Embryonic facial prominence (tissue), 1 donor: ENCODE measurements around the gene KLC1.

Experiments used
- DNase-seq: peaks from one replicate; pipeline ENCODE4 v3.0.0-alpha.2; 2016; ENCODE audit errors: extremely low spot score

Gene KLC1

DNA sequence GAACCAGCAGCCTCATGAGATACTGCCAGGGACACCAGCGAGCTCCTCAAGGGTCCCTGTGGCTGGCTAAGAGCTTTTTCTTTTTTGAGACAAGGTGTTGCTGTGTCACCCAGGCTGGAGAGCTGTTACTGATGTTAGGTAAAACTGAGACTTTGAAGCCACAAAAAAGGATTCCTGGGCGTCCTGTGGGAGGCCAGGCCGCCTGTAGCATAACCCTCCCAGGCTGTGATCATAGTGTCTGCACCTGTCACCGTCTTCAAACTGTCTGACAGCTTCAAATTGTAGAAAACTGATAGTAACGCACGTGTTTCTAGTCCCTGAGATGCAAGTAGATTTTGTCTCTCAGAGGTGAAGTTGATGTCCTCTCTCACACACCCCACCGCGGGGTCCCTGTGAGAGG is 90.7 kb downstream of the KLC1 start:
- no peak for DNase-seq

GRCh38 chr14:103721334-103722120 is 92.5 kb downstream of the KLC1 start:
- no peak for DNase-seq

- no peak for DNase-seq
These were observed 94.7 kb downstream of the KLC1 start for GRCh38 chr14:103723748-103724081.

- no peak for DNase-seq
These were observed 95.1 kb downstream of the KLC1 start for GRCh38 chr14:103724116-103724515.

- DNase-seq = no peak
These were observed 96.1 kb downstream of the KLC1 start for GRCh38 chr14:103725001-103725682.

DNA sequence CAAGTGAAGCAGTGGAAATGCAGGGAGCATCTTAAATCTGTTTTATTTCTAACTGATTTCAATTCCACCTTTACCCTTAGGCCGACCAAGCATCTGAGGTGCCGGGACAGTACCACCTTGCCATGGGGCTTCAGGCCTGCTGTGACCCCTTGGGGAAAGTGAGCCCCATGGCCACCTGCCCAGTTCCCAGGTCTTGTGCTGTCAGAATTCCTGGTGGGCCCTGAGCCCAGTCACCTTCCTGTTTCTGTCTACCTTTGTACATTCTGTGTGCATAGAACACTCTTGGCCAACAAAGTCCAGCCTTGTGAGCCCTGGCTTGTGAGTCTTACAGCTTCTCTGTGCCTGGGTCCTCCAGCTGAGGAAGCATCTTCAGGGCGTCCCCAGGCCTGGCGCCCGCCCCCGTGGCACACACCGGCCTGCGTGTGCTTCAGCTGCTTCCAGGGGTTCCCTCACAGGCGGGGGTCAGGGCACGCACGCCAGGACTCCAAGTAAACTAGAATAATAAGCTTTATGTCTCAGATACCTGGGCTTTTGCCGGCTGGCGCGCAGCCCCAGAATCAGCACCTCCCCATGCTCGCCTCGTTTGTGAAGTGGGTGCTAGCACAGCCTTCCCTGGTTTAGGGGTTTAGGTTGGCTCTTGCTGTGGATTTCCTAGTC is 96.9 kb downstream of the KLC1 start:
- DNase-seq = no peak

- no peak for DNase-seq
These were observed 97.5 kb downstream of the KLC1 start for GRCh38 chr14:103726474-103726873.

DNA sequence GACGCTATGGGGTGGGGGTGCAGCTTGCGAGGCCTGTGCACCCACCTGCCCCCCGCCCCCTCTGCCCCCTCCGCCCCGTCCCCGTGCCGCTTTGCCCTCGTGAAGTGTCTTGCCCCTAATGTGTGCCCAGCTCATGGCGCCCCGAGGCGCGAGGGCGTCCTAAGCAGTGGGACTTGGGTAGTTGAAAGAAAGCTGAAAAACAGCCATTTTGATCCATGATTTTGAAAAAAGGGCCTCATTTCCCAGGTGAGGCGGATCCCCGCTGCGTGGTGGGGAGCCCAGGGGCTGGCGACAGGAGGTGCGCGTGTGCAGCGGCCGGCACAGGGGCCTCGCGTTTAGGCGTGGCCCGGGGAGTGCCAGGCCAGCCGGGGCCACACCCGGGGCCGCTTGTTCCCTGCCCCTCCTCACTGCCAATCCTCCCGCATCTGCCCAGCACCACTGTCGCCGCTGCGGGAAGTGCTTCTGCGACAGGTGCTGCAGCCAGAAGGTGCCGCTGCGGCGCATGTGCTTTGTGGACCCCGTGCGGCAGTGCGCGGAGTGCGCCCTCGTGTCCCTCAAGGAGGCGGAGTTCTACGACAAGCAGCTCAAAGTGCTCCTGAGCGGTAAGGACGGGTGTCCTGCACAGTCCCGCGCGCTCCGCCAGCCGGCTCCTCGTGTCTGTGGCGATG is 98.4 kb downstream of the KLC1 start:
- no peak for DNase-seq

DNA sequence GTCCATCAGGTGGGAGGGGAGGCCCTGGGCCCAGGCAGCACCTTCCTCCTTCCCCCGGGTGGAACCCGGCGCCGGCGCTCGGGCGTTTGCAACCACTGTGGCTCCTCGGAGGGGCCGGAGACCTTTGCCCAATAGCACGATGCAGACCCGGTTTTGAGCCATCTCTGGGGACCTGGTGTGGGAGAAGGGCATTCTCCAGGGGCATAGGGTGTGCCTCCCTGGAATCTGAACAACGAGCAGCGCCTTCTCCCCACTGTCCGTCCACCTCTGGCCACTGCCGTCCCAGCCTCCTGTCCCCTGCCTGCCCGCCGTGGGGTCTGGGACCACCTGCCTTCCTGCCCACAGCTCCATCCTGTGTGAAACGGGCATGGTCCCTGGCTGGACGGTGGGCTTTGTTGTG is 99.1 kb downstream of the KLC1 start:
- DNase-seq = no peak

- no peak for DNase-seq
These were observed 99.7 kb downstream of the KLC1 start for GRCh38 chr14:103728721-103729120.

GRCh38 chr14:103729496-103730448 is 100.8 kb downstream of the KLC1 start:
- no peak for DNase-seq

DNA sequence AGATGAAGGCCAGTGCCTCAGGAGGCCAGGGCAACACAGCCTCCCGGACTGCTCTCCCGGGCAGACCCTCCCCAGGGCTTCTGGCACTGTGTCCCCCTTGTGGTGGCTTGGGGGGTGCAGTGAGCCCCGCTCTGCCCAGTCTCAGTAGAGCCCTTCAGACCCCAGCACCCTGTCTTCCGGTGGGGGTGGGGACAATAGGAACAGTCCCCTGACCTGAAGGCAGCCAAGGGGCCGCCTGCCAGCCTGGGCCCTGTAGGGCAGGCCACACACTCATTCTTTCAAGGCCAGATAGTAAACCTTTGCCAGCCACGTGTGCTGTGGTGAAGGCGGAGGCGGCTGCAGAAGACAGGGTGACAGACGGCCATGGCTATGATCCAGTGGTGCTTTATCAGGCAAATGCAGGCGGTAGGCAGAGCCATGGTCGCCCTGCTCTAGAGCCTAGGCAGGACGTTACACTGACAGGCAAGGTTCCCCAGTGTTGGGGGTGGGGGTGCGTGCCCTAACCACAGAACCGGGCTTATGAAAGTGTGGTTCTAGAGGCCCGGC is 101.6 kb downstream of the KLC1 start:
- DNase-seq = no peak

DNA sequence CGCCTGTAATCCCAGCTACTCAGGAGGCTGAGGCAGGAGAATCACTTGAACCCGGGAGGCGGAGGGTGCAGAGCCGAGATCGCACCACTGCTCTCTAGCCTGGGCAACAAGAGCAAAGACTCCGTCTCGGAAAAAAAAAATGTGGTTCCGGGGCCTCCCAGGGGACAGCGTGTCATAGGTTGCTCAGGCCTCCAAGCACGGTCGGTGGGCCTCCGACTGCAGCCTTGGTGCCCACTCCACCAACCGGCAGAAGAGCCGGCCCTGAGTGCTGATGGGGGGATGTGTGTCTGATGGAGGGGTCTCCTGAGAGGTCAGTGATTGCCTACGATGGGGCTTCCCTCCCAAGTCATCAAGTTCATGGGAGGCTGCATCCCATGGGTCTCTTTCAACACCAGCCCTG is 102.5 kb downstream of the KLC1 start:
- no peak for DNase-seq

- DNase-seq = no peak
These were observed 103.2 kb downstream of the KLC1 start for GRCh38 chr14:103731916-103732867.

GRCh38 chr14:103732868-103733620 is 104.0 kb downstream of the KLC1 start:
- no peak for DNase-seq

DNA sequence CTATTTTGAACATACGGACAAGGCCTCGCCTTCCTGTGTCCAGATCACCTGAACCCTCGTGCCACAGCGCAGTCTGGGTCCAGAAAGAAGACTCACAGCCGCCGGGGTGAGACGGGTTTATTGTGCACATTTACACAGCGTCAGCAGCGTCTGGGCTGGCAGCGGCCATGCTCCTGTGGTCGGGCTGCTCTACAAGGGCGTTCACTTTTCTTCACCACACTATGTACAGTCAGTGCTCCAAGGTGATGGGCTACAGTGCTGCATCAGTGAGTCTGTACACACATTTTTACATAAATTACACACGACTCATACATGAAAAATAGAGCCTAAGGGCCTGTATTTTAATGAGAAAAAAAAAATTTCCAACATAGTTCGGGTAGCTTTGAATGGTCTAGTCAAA is 104.6 kb downstream of the KLC1 start:
- DNase-seq = no peak

DNA sequence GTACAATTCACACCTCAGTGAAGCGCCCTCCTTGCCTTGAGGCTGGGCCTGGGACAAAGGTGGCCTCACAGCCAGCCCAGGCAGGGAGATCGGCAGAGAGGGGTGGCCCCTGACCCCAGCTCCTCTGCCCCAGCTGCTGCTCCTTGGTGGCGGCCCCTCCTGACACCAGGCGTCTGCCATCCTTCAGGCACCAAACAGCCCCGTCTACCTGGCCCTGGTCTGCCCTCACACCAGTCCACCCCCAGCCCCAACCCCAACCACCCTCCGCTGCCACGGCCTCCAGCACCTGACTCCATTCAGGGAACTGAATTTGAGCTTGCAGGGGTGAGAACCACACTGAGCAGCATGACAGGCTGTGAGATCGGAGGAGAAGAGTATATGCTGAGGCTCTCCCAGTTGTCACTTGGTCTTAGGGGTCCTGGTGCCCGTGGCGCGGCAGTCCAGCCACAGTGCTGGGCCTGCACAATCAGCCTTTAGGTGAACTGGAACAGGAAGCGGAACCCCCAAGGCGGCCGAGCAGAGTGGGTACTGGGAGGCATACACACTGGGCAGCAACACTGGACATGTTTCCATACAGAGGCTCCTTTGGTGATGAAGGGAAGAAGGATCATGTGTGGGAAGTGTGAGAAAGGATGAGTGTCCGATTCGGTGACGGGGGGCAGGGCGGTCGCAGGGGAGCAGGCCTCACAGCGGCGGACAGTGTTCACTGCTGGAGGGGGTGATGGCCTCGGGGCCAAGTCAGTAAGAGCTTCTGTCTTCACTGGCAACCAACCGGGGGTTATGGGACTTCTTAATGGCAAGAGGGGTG is 105.3 kb downstream of the KLC1 start:
- DNase-seq = no peak

DNA sequence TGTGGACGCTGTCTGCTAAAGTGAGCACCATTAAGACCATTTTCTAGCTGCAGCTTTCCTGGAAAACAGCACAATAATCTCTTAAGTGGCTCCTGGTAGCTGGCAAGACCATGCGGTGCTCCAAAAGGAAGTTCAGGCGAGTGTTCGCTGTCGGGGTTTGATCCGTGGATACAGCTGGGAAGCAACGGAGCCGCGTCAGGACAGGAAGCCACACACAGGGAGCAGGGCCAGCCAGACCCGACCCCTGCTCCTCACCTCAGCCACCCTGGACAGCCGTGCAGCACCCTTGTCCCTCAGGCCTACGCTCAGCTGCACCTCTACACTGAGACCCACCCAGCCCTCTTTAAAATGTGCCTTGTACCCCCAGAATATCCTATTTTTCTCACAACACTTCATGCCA is 106.0 kb downstream of the KLC1 start:
- DNase-seq = no peak
